Astrocyte of the spinal cord (primary cell): ENCODE results near the gene SLC30A7.
A peak's percentile ranks its signal among the peaks of the same experiment; 100 is the strongest.

Source experiments
- DNase-seq: peaks from one replicate; pipeline ENCODE4 v3.0.0; 2011; ENCODE audit warnings: low read depth, low spot score
- H3K4me3 ChIP-seq: 2 replicates; pipeline ENCODE4 v1.5.1; 2011; ENCODE audit warnings: low read depth, mild to moderate bottlenecking, low read length, moderate library complexity
- CTCF ChIP-seq: IDR thresholded peaks from 2 replicates; pipeline ENCODE4 v1.5.1; 2012; ENCODE audit warnings: low read depth, mild to moderate bottlenecking, low read length, inconsistent platforms
- in situ Hi-C: cut with HindIII; loops from 2 replicates; pipeline ENCODE4 v1.10.0; 2017; ENCODE audit warnings: low sequenced_read_pairs

SLC30A7 gene

GRCh38 chr1:101004061-101004460, 108.2 kb downstream of the SLC30A7 start:
- TF ChIP-seq CTCF: no peak
- no peak overlapping the region for H3K4me3 ChIP-seq
- in situ Hi-C loops: no loop called here
- DNase-seq: peak; percentile 38

- peak; percentile 45 for DNase-seq
- in situ Hi-C loops: no loop called here
- H3K4me3 ChIP-seq: no peak overlapping the region
- TF ChIP-seq CTCF: no peak
Measured at GRCh38 chr1:101004670-101005069, 108.8 kb downstream of the SLC30A7 start.

DNA sequence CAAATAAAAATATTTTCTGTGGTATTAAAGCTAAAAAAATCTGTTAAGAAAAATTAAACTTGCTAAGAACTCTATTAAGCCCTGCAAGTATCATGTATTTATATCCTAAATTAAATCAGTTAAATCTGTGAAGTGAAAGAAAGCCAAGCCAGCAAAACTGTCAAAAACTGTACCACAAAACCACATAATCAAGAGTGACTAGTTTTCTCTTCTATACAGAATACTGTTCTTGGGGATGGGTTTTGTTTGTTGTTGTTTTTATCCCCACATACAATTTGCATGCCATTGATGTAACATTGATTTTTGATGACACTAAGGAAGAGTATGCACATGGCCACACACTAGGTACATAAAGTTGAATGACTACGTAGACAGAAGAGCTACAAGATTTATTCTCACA, 109.3 kb downstream of the SLC30A7 start:
- DNase-seq: no peak
- in situ Hi-C loops: no loop called here
- no peak overlapping the region for H3K4me3 ChIP-seq
- no peak for TF ChIP-seq CTCF

DNA sequence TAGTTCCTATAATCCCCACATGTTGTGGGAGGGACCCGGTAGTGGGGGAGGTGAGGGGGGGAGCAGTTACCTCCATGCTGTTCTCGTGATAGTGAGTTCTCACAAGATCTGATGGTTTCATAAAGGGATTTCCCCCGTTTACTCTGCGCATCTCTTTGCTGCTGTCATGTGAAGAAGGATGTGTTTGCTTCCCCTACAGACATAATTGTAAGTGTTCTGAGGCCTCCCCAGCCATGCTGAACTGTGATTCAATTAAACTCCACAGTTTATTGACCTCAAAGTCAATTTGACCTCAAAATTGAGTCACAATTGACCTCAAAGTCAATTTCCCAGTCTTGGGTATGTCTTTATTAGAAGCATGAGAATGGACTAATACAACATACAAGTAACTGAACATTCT, 110.0 kb downstream of the SLC30A7 start:
- in situ Hi-C loops: no loop called here
- DNase-seq: no peak

GRCh38 chr1:101006553-101006952, 110.7 kb downstream of the SLC30A7 start:
- TF ChIP-seq CTCF: no peak
- DNase-seq: no peak
- in situ Hi-C loops: no loop called here
- H3K4me3 ChIP-seq: no peak overlapping the region

More for the DNA sequence above, 110.0 kb downstream of the SLC30A7 start:
- TF ChIP-seq CTCF: no peak
- H3K4me3 ChIP-seq: no peak overlapping the region

DNA sequence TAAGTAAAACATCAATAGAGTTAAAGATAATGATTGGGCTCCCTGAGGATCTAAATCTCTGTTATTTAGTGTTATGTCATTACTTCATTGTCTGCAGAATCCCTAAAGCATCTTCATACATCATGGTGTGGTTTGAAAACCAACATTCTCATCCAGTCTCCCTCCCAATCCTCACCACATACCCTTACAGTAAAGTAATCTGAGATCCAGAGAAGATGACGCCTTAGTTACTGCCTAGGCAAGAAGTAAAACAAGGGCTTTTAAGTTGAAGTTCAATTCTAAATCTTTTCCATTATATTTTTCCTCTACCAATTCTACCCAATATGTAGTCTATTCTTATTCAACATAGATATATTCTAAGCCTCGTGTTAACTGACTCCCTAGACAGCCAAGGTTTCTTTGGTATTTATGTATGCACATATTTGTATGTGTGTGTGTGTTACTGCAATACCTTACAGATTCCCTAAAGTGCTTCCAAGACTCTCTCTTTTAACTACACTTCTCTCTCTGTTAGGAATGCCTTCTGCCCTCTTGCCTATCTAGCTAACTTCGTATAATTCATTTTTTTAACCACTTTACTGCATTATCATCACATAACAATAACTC, 112.4 kb downstream of the SLC30A7 start:
- H3K4me3 ChIP-seq: no peak overlapping the region
- peak; percentile 51 for DNase-seq
- in situ Hi-C loops: no loop called here
- no peak for TF ChIP-seq CTCF
